PC-3 (cell line): Measurements from ENCODE around the gene CFAP46. TPM values are rescaled to one million over a fixed set of nuclear protein-coding genes. Genes with fewer than 3 reads are reported as not detected.

Experiments
- ATAC-seq: fragments of 200-7000 bp; cut with Tn5 transposase; 2 replicates; pipeline ENCODE4 v1.9.1; 2020; ENCODE audit warnings: mild to moderate bottlenecking, moderate library complexity
- BruUV-seq: library from RNA; stranded (reverse); fragments of 400-500 nt; replicated peaks from 2 replicates; lab custom pipeline; 2021; lab: Mats Ljungman, UMichigan
- CTCF ChIA-PET: fragments of 300-600 bp; sonication (Branson Sonifier 250); formaldehyde crosslinking; loops from one replicate; lab custom pipeline; 2022; ENCODE audit warnings: antibody characterized with exemption; lab: Charles Lee
- POLR2A ChIA-PET: fragments of 300-600 bp; sonication (Branson Sonifier 250); formaldehyde crosslinking; loops from one replicate; lab custom pipeline; 2022; ENCODE audit warnings: antibody characterized with exemption; ENCODE audit not compliant: unreplicated experiment; lab: Charles Lee
- DNase-seq: peaks from one replicate; pipeline ENCODE4 v3.0.0-alpha.2; 2015
- H2AFZ ChIP-seq: fragments of 300-600 bp; sonication (generic); 2 replicates; pipeline ENCODE4 v1.6.0; 2016; ENCODE audit warnings: antibody characterized with exemption, low read length
- H3F3A ChIP-seq: fragments of 300-600 bp; sonication (generic); one replicate; pipeline ENCODE4 v1.6.0; 2017; ENCODE audit warnings: antibody characterized with exemption, low read length, control low read depth, mild to moderate bottlenecking; ENCODE audit not compliant: unreplicated experiment
- H3K27ac ChIP-seq: fragments of 300-600 bp; sonication (generic); 2 replicates; pipeline ENCODE4 v1.5.1; 2016; ENCODE audit warnings: mild to moderate bottlenecking, low read length
- H3K27me3 ChIP-seq: fragments of 300-600 bp; sonication (generic); 2 replicates; pipeline ENCODE4 v1.6.1; 2016; ENCODE audit warnings: low read length, mixed read lengths
- H3K36me3 ChIP-seq: fragments of 300-600 bp; sonication (generic); 2 replicates; pipeline ENCODE4 v1.6.1; 2016; ENCODE audit warnings: low read depth, mixed run types, low read length, mixed read lengths
- H3K4me1 ChIP-seq: fragments of 300-600 bp; sonication (generic); 2 replicates; pipeline ENCODE4 v1.5.1; 2016; ENCODE audit warnings: low read length; ENCODE audit not compliant: insufficient read depth
- H3K4me2 ChIP-seq: fragments of 300-600 bp; sonication (generic); 2 replicates; pipeline ENCODE4 v1.6.0; 2016; ENCODE audit warnings: low read length
- H3K4me3 ChIP-seq: fragments of 300-600 bp; sonication (generic); 2 replicates; pipeline ENCODE4 v1.5.1; 2016; ENCODE audit warnings: mild to moderate bottlenecking, low read length, mixed read lengths
- H3K79me2 ChIP-seq: fragments of 300-600 bp; sonication (generic); 2 replicates; pipeline ENCODE4 v1.6.1; 2017; ENCODE audit warnings: low read length, mixed read lengths
- H3K9ac ChIP-seq: fragments of 300-600 bp; sonication (generic); 2 replicates; pipeline ENCODE4 v1.6.0; 2016; ENCODE audit warnings: mild to moderate bottlenecking, low read length
- H3K9me2 ChIP-seq: fragments of 300-600 bp; sonication (generic); replicated peaks from 2 replicates; pipeline ENCODE4 v1.6.1; 2016; ENCODE audit warnings: mixed run types, low read length, mixed read lengths
- H3K9me3 ChIP-seq: fragments of 300-600 bp; sonication (generic); 2 replicates; pipeline ENCODE4 v1.6.1; 2016; ENCODE audit warnings: low read length, mixed read lengths
- H4K20me1 ChIP-seq: fragments of 300-600 bp; sonication (generic); 2 replicates; pipeline ENCODE4 v1.6.1; 2016; ENCODE audit warnings: low read length, mixed read lengths
- CTCF ChIP-seq: fragments of 300-600 bp; sonication (generic); conservative IDR thresholded peaks from 2 replicates; pipeline ENCODE4 v1.5.1; 2017; ENCODE audit warnings: antibody characterized with exemption, low read depth, mild to moderate bottlenecking, low read length
- EZH2 ChIP-seq: fragments of 300-600 bp; sonication (generic); IDR thresholded peaks from one replicate; pipeline ENCODE4 v1.6.1; 2017; ENCODE audit warnings: antibody characterized with exemption, mild to moderate bottlenecking, low read length; ENCODE audit not compliant: unreplicated experiment
- EZH2phosphoT487 ChIP-seq: fragments of 300-600 bp; sonication (generic); IDR thresholded peaks from 2 replicates; pipeline ENCODE4 v1.6.1; 2018; ENCODE audit warnings: mild to moderate bottlenecking, antibody characterized with exemption, low read length, borderline replicate concordance
- intact Hi-C: fragments of 100-400 bp; cut with micrococcal nuclease; formaldehyde crosslinking; loops from 2 replicates; pipeline ENCODE4 v1.9.0; 2023
- total RNA-seq: library from RNA; depleted of rRNA; stranded (reverse); fragments of >200 nt; gene quantifications from 2 replicates; pipeline ENCODE4 v1.2.3, GENCODE V29; 2014

The CFAP46 gene
- total RNA-seq, 1 experiment from 2014 or later: 0.04 TPM

GRCh38 chr10:132972149-132972985, 30.0 kb upstream of the CFAP46 start:
- H3K9ac ChIP-seq: no peak overlapping the region
- H3K4me3 ChIP-seq: no peak overlapping the region
- H3K27me3 ChIP-seq: peaks cover 72% of the 10 kb centered on the region
- no peaks in the 10 kb centered on the region for H3K4me1 ChIP-seq
- BruUV-seq: no TSS peak
- DNase-seq (no peak), ATAC-seq (no peak)
- H2AFZ ChIP-seq: no peak overlapping the region
- intact Hi-C loops: no loop called here
- H4K20me1 ChIP-seq: no peaks in the 10 kb centered on the region
- H3K9me3 ChIP-seq: no peaks in the 10 kb centered on the region
- no peak for TF ChIP-seq EZH2phosphoT487
- TF ChIP-seq EZH2: no peak
- no peak for TF ChIP-seq CTCF
- H3K4me2 ChIP-seq: no peak overlapping the region
- no peaks in the 10 kb centered on the region for H3F3A ChIP-seq
- no peaks in the 10 kb centered on the region for H3K9me2 ChIP-seq
- ChIA-PET CTCF (no interaction called here), POLR2A (no interaction called here)
- no peaks in the 10 kb centered on the region for H3K36me3 ChIP-seq
- no peak overlapping the region for H3K27ac ChIP-seq
- H3K79me2 ChIP-seq: no peaks in the 10 kb centered on the region

GRCh38 chr10:132971448-132972148, 29.2 kb upstream of the CFAP46 start:
- Histone ChIP-seq H3K27me3 (peaks cover 72% of the 10 kb centered on the region), H3K4me1 (no peaks in the 10 kb centered on the region), H4K20me1 (no peaks in the 10 kb centered on the region), H3K4me3 (no peak overlapping the region), H3K4me2 (no peak overlapping the region), H2AFZ (no peak overlapping the region), H3K36me3 (no peaks in the 10 kb centered on the region), H3K27ac (no peak overlapping the region), H3K9me3 (no peaks in the 10 kb centered on the region), H3F3A (no peaks in the 10 kb centered on the region), H3K79me2 (no peaks in the 10 kb centered on the region), H3K9me2 (no peaks in the 10 kb centered on the region), H3K9ac (no peak overlapping the region)
- intact Hi-C loops: no loop called here
- ChIA-PET CTCF (no interaction called here), POLR2A (no interaction called here)
- DNase-seq: no peak
- BruUV-seq: no TSS peak
- no peak for ATAC-seq
- TF ChIP-seq CTCF (no peak), EZH2 (no peak), EZH2phosphoT487 (no peak)
